ENCODE measurements around the gene LIPK. TPM values are rescaled to one million over a fixed set of nuclear protein-coding genes. Genes with fewer than 3 reads are reported as not detected.

The LIPK gene
- total and polyA plus RNA-seq, 2 experiments from 2014 or later, result not detected

GRCh38 chr10:88735661-88736060, 29.6 kb downstream of the LIPK start:
- Histone ChIP-seq H3K4me3 (no peak overlapping the region), H3K9me2 (ENCODE audit: insufficient read depth) (no peaks in the 10 kb centered on the region), H3K4me2 (no peak overlapping the region), H3K36me3 (ENCODE audit: insufficient read depth) (no peaks in the 10 kb centered on the region), H3K79me2 (replicated peaks; ENCODE audit: insufficient read depth) (no peaks in the 10 kb centered on the region), H3K4me1 (ENCODE audit: insufficient read depth) (peaks cover 6% of the 10 kb centered on the region; the same call in 1 of the 2 replicates), H4K20me1 (replicated peaks; ENCODE audit: insufficient read depth) (no peaks in the 10 kb centered on the region), H3K27me3 (ENCODE audit: insufficient read depth) (no peaks in the 10 kb centered on the region), H2AFZ (no peak overlapping the region), H3F3A (replicated peaks; ENCODE audit: low read depth) (no peaks in the 10 kb centered on the region), H3K27ac (ENCODE audit: low read depth) (no peak overlapping the region)
- no peak overlapping the region for H3K27ac Mint-ChIP-seq
- no peaks in the 10 kb centered on the region for H3K36me3 Mint-ChIP-seq (ENCODE audit: low read depth)
- no peaks in the 10 kb centered on the region for H3K27me3 Mint-ChIP-seq (ENCODE audit: insufficient read depth, low read depth, poor library complexity)
- H3K4me3 Mint-ChIP-seq, result no peak overlapping the region
- TF ChIP-seq EZH2phosphoT487 (IDR thresholded peaks at IDR 0.05; ENCODE audit: unreplicated experiment) (no peak), NANOG (IDR thresholded peaks at IDR 0.05; ENCODE audit: borderline replicate concordance) (no peak), ETS1 (IDR thresholded peaks at IDR 0.05) (no peak), CREB1 (CRISPR knock-in tag; IDR thresholded peaks at IDR 0.05; ENCODE audit: low read depth) (no peak), ZNF331 (CRISPR knock-in tag; IDR thresholded peaks at IDR 0.05; ENCODE audit: low read depth) (no peak), ZNF114 (CRISPR knock-in tag; IDR thresholded peaks at IDR 0.05) (no peak), POLR2AphosphoS5 (IDR thresholded peaks at IDR 0.05; ENCODE audit: low read depth) (no peak), CTCF (conservative IDR thresholded peaks at IDR 0.05; ENCODE audit: low read depth in 2 of 2) (no peak), JUNB (IDR thresholded peaks at IDR 0.05; ENCODE audit: unreplicated experiment) (no peak), STAT1 (IDR thresholded peaks at IDR 0.05; ENCODE audit: unreplicated experiment) (no peak)
- TF ChIP-seq, protein P1, sequence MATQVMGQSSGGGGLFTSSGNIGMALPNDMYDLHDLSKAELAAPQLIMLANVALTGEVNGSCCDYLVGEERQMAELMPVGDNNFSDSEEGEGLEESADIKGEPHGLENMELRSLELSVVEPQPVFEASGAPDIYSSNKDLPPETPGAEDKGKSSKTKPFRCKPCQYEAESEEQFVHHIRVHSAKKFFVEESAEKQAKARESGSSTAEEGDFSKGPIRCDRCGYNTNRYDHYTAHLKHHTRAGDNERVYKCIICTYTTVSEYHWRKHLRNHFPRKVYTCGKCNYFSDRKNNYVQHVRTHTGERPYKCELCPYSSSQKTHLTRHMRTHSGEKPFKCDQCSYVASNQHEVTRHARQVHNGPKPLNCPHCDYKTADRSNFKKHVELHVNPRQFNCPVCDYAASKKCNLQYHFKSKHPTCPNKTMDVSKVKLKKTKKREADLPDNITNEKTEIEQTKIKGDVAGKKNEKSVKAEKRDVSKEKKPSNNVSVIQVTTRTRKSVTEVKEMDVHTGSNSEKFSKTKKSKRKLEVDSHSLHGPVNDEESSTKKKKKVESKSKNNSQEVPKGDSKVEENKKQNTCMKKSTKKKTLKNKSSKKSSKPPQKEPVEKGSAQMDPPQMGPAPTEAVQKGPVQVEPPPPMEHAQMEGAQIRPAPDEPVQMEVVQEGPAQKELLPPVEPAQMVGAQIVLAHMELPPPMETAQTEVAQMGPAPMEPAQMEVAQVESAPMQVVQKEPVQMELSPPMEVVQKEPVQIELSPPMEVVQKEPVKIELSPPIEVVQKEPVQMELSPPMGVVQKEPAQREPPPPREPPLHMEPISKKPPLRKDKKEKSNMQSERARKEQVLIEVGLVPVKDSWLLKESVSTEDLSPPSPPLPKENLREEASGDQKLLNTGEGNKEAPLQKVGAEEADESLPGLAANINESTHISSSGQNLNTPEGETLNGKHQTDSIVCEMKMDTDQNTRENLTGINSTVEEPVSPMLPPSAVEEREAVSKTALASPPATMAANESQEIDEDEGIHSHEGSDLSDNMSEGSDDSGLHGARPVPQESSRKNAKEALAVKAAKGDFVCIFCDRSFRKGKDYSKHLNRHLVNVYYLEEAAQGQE (IDR thresholded peaks at IDR 0.05; ENCODE audit: unreplicated experiment), result no peak
- TF ChIP-seq, protein P2, sequence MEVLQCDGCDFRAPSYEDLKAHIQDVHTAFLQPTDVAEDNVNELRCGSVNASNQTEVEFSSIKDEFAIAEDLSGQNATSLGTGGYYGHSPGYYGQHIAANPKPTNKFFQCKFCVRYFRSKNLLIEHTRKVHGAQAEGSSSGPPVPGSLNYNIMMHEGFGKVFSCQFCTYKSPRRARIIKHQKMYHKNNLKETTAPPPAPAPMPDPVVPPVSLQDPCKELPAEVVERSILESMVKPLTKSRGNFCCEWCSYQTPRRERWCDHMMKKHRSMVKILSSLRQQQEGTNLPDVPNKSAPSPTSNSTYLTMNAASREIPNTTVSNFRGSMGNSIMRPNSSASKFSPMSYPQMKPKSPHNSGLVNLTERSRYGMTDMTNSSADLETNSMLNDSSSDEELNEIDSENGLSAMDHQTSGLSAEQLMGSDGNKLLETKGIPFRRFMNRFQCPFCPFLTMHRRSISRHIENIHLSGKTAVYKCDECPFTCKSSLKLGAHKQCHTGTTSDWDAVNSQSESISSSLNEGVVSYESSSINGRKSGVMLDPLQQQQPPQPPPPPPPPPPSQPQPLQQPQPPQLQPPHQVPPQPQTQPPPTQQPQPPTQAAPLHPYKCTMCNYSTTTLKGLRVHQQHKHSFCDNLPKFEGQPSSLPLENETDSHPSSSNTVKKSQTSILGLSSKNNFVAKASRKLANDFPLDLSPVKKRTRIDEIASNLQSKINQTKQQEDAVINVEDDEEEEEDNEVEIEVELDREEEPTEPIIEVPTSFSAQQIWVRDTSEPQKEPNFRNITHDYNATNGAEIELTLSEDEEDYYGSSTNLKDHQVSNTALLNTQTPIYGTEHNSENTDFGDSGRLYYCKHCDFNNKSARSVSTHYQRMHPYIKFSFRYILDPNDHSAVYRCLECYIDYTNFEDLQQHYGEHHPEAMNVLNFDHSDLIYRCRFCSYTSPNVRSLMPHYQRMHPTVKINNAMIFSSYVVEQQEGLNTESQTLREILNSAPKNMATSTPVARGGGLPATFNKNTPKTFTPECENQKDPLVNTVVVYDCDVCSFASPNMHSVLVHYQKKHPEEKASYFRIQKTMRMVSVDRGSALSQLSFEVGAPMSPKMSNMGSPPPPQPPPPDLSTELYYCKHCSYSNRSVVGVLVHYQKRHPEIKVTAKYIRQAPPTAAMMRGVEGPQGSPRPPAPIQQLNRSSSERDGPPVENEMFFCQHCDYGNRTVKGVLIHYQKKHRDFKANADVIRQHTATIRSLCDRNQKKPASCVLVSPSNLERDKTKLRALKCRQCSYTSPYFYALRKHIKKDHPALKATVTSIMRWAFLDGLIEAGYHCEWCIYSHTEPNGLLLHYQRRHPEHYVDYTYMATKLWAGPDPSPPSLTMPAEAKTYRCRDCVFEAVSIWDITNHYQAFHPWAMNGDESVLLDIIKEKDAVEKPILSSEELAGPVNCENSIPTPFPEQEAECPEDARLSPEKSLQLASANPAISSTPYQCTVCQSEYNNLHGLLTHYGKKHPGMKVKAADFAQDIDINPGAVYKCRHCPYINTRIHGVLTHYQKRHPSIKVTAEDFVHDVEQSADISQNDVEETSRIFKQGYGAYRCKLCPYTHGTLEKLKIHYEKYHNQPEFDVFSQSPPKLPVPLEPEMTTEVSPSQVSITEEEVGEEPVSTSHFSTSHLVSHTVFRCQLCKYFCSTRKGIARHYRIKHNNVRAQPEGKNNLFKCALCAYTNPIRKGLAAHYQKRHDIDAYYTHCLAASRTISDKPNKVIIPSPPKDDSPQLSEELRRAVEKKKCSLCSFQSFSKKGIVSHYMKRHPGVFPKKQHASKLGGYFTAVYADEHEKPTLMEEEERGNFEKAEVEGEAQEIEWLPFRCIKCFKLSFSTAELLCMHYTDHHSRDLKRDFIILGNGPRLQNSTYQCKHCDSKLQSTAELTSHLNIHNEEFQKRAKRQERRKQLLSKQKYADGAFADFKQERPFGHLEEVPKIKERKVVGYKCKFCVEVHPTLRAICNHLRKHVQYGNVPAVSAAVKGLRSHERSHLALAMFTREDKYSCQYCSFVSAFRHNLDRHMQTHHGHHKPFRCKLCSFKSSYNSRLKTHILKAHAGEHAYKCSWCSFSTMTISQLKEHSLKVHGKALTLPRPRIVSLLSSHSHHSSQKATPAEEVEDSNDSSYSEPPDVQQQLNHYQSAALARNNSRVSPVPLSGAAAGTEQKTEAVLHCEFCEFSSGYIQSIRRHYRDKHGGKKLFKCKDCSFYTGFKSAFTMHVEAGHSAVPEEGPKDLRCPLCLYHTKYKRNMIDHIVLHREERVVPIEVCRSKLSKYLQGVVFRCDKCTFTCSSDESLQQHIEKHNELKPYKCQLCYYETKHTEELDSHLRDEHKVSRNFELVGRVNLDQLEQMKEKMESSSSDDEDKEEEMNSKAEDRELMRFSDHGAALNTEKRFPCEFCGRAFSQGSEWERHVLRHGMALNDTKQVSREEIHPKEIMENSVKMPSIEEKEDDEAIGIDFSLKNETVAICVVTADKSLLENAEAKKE (CRISPR knock-in tag; IDR thresholded peaks at IDR 0.05), result no peak
- H3K4me1 Mint-ChIP-seq, result peaks cover 11% of the 10 kb centered on the region; the same call in 2 of the 3 replicates
- DNase-seq (ENCODE audit: low spot score) (no peak), ATAC-seq (no peak)
- no peaks in the 10 kb centered on the region for H3K9me3 Mint-ChIP-seq
